ENCODE results near the gene SPATS2.
"Not testable (repeated sequence)": the region's sequence is repeated elsewhere in the genome, so short reads cannot be mapped to it uniquely, and the experiment has no call there.

The SPATS2 gene
- 7.3 to 9.7 reads per million in 2 donors for total RNA-seq

GRCh38 chr12:49367381-49368239 lies at the start of gene SPATS2:
Gene SPATS2 (plus strand): TSS chr12:49367462. CDS start chr12:49461013, 93,551 bp downstream.
- no peak for DNase-seq

- DNase-seq = not testable (repeated sequence)
Observed at GRCh38 chr12:49320411-49321103, 46.7 kb upstream of the SPATS2 start.

- DNase-seq = no peak
Observed at GRCh38 chr12:49322367-49322707, 44.9 kb upstream of the SPATS2 start.

- DNase-seq = peak; percentile 85
Observed at GRCh38 chr12:49322708-49323523, 44.3 kb upstream of the SPATS2 start, which contains the start of gene TROAP. Gene TROAP (plus strand): TSS chr12:49323255. CDS start chr12:49323609, 354 bp downstream.

- DNase-seq = no peak
Observed at GRCh38 chr12:49323524-49324097, 43.7 kb upstream of the SPATS2 start.

- DNase-seq = no peak
Observed at GRCh38 chr12:49325606-49326005, 41.7 kb upstream of the SPATS2 start.

- no peak for DNase-seq
Observed at GRCh38 chr12:49327368-49327767, 39.9 kb upstream of the SPATS2 start.

GRCh38 chr12:49327887-49328286 lies 39.4 kb upstream of the SPATS2 start:
- no peak for DNase-seq

- no peak for DNase-seq
Observed at GRCh38 chr12:49328816-49329215, 38.4 kb upstream of the SPATS2 start.

GRCh38 chr12:49330032-49330619 lies 37.1 kb upstream of the SPATS2 start:
- DNase-seq = no peak

GRCh38 chr12:49330631-49331379 lies 36.5 kb upstream of the SPATS2 start:
- DNase-seq = no peak

GRCh38 chr12:49331380-49332222 lies 35.7 kb upstream of the SPATS2 start:
- no peak for DNase-seq

GRCh38 chr12:49332441-49332861 lies 34.8 kb upstream of the SPATS2 start:
- no peak for DNase-seq

GRCh38 chr12:49332891-49333371 lies 34.3 kb upstream of the SPATS2 start:
- DNase-seq = no peak

- not testable (repeated sequence) for DNase-seq
Observed at GRCh38 chr12:49333778-49334177, 33.5 kb upstream of the SPATS2 start.

GRCh38 chr12:49334226-49334625 lies 33.0 kb upstream of the SPATS2 start:
- DNase-seq = no peak

GRCh38 chr12:49334681-49335080 lies 32.6 kb upstream of the SPATS2 start:
- no peak for DNase-seq

- no peak for DNase-seq
Observed at GRCh38 chr12:49335118-49335954, 31.9 kb upstream of the SPATS2 start.

GRCh38 chr12:49335955-49336644 lies 31.2 kb upstream of the SPATS2 start:
- DNase-seq = no peak

Measured in activated gamma-delta T cell (primary cell).